GM12801 (cell line): ENCODE data around the gene CAPZA1.

Experiments used
- CTCF ChIP-seq: IDR thresholded peaks from one replicate; pipeline ENCODE4 v1.5.1; 2011; ENCODE audit warnings: control low read depth; ENCODE audit not compliant: insufficient read length; ENCODE audit errors: extremely low read depth

The CAPZA1 gene

GRCh38 chr1:112692681-112693080 is 73.0 kb downstream of the CAPZA1 start:
- TF ChIP-seq CTCF, result no peak

- no peak for TF ChIP-seq CTCF
Measured at GRCh38 chr1:112693821-112694220, 74.2 kb downstream of the CAPZA1 start.

- TF ChIP-seq CTCF, result no peak
Measured at GRCh38 chr1:112694363-112694929, 74.8 kb downstream of the CAPZA1 start.

DNA sequence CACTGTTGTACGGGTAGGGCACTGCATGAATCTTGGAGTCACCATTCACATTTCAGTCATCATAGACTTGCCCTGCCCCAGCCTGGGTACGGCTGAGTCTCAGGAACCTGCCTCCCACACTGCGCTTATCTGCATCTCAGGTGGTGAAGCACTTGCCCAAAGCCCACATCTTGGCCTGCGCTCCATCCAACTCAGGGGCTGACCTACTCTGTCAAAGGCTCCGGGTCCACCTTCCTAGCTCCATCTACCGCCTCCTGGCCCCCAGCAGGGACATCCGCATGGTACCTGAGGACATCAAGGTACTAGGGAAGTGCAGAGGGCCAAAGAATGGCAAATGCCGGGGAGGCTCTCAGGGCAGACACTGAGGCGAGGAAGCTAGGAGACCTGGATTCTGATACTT is 75.6 kb downstream of the CAPZA1 start:
- no peak for TF ChIP-seq CTCF

DNA sequence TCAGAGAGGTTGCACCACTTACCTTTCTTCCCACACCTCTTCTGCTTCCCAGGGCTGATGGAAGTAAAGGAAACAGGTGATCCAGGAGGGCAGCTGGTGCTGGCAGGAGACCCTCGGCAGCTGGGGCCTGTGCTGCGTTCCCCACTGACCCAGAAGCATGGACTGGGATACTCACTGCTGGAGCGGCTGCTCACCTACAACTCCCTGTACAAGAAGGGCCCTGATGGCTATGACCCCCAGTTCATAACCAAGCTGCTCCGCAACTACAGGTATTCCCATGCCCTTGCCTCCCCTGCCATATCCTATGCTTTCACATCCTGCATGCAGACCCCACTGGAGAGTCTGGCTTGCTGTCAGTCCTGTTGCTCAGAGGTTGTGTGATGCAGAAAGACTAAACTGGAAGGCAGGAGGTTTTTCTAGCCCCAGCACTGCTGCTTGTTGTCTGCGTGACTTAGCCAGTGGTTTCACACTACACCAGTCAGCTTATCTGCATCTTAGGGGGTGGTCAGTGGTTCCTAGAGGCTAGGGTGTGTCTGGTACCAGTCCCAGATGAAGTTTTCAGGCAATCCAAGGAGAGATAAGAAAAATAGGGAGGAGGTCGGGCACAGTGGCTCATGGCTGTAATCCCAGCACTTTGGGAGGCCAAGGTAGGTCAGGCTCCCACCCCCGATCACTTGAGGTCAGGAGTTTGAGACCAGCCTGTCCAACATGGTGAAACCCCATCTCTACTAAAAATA is 77.1 kb downstream of the CAPZA1 start:
- TF ChIP-seq CTCF, result no peak

GRCh38 chr1:112697781-112698201 is 78.2 kb downstream of the CAPZA1 start:
- TF ChIP-seq CTCF, result no peak

DNA sequence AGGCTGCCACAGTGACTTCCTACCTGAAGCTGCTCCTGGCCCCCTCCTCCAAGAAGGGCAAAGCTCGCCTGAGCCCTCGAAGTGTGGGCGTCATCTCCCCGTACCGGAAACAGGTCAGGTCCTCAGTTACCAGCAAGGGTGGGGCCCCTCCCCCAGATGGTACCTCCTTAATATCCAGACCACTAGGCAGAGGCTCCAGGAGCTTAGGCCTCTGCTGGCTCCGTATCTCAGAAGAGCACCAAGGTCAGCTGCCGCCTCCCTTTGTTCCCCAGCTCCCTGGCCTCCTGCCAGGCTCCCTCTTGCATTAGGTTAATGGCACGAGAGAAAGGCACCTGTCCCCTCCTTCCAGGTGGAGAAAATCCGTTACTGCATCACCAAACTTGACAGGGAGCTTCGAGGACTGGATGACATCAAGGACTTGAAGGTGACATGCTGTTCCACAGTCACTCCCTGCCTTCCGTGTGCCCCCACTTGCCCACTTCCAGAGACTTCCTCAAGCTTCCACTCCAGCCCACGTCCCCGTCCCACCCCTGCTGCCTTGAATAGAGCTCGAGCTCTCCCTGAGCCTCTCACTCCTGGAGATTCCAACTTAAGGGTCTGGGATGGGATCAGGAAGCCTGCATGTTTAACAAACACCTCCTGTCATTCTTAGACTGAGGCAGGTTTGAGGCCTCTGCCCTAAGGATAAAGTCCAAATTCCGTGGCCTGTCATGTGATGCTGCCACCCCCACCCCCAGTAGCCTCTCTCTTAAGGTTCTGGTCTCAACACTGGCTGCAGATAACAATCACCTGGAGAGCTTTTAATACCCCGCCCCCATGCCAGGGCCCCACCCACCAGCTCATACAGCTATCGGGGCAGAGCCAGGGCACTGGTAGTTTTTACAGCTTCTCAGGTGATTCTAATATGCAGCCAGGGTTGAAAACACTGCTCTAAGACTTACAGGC is 79.0 kb downstream of the CAPZA1 start:
- TF ChIP-seq CTCF, result no peak
